Camera-type eye (tissue), 1 donor: ENCODE measurements around the gene VPS26A. TPM values are rescaled to one million over a fixed set of nuclear protein-coding genes. Genes with fewer than 3 reads are reported as not detected.

Source experiments
- total RNA-seq: library from RNA; depleted of rRNA; stranded (reverse); fragments of >200 nt; gene quantifications from one replicate; pipeline ENCODE4 v1.2.3, GENCODE V29; 2014

VPS26A gene
- 58.4 TPM for total RNA-seq

DNA sequence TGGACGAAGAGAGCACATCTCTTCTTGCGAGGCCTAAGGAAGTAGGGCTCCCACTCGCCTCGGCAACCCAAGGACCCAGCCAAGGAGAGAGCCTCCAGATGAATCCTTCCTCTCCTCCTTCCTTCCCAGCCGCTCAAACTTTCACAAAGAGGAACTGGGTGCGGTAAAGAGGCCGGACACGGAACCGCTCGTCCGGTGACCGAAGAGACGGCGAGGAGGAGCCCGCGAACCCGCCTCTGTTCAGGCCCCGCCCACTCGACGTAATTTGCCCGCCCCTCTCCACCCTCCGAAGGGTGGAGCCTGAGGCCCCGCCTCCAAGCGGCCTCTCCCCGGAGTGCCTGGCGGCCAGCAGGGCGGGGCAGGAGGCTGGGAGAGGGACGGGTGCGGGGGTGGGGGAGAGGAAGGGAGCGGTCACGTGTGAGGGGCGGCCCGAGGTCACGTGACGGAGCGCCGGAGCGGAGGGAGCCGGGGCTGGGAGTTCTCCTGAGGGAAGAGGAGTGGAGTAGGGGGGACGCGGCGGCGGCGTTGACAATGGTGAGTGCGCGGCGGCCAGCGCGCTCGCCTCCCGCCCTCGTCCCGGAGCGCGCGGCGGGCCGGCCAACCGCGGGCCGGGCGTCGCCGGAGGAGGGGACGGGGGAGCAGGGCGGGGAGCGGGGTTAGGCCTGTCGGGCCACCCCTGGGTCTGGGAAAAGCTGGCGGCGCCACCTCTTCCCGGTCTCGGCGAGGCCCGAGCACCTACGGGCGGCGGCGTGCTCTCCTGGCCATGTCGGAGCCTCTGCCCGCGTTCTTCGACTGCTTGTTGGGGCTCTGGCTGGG lies at the start of gene VPS26A:
TSS of gene VPS26A (plus strand) at position 432 of the 816 bp plus-strand sequence. CDS start at position 532, 100 bp downstream.

DNA sequence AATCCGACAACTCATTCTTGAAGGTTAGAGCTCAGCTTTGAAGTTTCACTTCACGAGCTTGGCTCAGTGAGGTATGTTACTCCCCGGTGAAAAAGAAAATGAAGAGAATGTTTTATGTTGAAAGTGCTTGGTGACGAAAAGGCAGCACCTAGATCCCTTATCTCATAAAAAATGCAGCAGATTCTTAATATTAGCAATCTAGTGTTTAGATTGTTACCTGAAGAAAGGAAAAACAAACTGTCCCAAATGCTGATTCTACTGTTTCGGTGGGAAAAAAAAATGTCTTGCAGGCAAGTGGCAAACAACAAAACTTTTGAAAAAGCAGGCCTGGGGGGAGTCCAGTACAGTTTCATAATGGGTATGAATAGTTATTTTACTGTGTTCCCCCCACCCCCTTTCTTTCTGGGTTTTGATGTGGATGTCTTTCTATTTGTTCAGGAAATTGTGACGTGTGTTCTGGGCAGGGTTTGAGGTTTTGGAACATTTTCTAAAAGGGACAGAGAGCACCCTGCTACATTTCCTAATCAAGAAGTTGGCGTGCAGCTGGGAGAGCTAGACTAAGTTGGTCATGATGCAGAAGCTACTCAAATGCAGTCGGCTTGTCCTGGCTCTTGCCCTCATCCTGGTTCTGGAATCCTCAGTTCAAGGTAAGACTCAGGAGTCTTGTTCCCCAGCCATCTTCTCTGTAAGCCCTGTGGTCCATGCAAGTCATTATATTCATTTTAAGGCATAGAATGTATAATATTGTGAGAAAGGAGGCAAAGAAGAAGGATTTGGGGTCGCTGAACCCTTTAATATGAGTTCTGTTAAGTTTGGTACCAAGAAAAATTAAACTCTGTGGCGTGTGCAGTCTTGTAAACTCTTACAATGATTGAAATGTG lies 36.1 kb upstream of the VPS26A start, which contains the start of gene SRGN:
TSS of gene SRGN (plus strand) at position 514 of the 881 bp plus-strand sequence. CDS start at position 569, 55 bp downstream.

DNA sequence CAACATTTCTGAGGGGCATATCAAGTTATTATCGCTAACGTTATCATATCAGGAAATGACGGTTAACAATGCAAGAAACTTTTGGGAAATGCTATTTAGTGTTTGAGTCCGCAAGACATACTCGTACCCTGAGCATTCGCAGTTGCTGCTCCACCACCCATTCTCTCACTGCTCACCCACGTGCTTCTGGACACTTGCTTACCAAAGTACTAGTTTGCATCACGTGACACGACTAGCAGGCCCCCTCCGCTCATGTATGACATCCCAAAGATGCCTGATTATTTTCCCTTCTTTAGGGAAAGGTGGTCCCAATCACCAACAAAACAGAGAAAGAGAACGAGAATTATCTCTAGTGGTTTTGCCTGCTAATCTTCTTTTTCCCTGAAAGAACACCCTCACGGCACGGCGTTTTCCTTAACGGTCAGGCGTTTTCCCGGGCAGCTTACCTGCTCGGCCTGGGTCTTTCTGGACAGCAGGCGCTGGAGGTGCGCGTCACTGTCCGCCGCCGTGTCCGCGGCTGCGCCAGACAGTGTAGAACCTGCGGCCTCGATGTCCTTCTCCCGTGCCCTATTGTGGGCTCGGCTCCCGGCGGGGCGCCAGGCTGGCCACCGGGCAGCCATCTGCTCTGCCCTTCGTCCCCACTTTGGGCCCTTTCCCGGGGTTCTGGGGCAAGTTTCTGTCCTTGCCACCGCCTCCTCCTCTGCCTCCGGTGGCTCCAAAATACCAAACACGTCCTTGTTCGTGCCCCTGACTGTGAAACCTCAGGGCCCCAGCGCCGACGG lies 56.0 kb downstream of the VPS26A start, which contains the start of gene SUPV3L1:
TSS of gene SUPV3L1 (plus strand) at position 492 of the 782 bp plus-strand sequence. CDS start at position 550, 58 bp downstream.

GRCh38 chr10:69220041-69220451 lies 96.1 kb downstream of the VPS26A start, which contains the start of gene HKDC1:
TSS of gene HKDC1 (plus strand) at chr10:69220332. CDS start at chr10:69220436, 104 bp downstream.

Other genes with a start within 250 kb of the VPS26A start
- 53.1 TPM for gene DDX50, start 222.9 kb upstream of the VPS26A start, total RNA-seq
- gene DDX21, start 168.0 kb upstream of the VPS26A start, total RNA-seq, result 40.9 TPM
- gene KIFBP, start 135.4 kb upstream of the VPS26A start, total RNA-seq, result 45.4 TPM
- 55.0 TPM for gene SRGN, start 36.1 kb upstream of the VPS26A start, total RNA-seq
- 38.6 TPM for gene SUPV3L1, start 56.1 kb downstream of the VPS26A start, total RNA-seq
- gene HKDC1, start 96.2 kb downstream of the VPS26A start, total RNA-seq, result 18.0 TPM
- 104 TPM for gene HK1, start 154.3 kb downstream of the VPS26A start, total RNA-seq